ENCODE data around the gene COPS3.

Gene COPS3

DNA sequence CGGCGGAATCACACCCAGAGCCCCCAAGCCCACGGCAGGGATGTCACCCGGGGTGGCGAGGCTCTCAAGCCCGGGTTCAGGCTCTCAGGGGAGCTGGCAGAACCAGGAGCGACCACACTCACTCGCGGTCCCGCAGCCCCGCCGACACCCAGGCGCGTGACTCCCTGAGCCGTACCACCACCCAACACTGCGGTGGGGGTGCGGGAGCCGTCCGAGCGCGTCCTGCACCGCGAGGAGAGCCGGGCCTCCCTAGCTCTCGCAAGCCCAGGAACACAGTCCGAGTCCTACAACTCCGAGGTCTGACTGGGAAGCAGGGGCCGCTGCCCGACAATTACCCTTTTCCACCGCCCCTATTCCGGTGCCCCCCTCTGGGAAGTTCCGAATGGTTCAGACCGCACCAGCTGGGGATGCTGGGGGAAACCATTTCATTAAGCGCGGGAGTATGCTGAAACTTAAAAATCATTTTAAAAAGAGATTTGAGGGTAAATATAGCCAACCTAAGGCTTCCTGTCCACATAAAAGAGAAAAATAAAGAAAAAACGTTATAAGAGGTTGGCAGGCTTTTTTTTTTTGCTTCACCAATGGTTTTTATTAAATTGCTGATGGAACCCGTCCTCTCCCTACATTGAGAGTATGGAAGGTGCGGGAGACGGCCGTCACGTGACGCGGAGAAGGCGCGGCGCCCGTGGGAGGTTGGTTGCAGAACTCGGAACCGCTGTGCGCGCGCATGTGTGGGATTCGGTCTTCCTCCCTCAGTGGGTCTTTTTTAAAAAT, 43.8 kb downstream of the COPS3 start, which contains the start of gene FLCN:
TSS of gene FLCN (minus strand) at position 143 of the 774 bp plus-strand sequence. CDS start 9,031 bp downstream, outside the sequence.
- peak; percentile 80 for DNase-seq

DNA sequence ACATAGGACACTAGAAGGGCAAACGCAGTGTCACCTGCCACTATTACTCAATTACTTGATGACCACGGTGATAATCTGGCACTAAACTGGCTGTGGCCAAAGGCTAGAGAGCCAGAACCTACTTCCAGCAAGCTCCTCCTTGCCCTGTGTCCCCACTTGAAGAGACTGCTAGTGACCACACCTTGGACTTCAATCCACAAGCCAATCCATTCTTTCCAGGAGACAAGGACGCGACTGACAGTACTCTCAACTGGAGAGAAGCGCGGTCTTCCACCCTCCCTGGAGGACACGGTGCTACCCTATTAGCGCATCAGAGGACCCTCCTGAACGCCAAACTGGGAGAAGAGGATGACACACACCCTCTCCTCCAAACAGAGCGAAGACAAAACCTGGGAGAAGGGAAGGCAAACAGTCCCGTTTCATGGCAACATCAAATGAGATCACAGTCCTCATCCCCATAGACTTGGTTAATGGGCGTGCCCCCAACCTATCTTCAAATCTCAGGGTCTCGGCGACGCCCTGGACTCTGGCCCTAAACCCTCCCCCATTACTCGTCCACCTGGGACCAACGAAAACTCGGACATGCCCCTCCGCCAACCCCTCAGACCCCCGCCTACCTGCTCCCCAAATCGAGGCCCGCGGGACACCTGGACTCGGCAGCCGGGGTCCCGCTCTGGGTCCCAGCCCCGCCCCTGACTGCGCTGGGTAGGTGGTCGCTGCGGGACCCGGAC, 44.6 kb downstream of the COPS3 start:
- DNase-seq, result no peak

DNA sequence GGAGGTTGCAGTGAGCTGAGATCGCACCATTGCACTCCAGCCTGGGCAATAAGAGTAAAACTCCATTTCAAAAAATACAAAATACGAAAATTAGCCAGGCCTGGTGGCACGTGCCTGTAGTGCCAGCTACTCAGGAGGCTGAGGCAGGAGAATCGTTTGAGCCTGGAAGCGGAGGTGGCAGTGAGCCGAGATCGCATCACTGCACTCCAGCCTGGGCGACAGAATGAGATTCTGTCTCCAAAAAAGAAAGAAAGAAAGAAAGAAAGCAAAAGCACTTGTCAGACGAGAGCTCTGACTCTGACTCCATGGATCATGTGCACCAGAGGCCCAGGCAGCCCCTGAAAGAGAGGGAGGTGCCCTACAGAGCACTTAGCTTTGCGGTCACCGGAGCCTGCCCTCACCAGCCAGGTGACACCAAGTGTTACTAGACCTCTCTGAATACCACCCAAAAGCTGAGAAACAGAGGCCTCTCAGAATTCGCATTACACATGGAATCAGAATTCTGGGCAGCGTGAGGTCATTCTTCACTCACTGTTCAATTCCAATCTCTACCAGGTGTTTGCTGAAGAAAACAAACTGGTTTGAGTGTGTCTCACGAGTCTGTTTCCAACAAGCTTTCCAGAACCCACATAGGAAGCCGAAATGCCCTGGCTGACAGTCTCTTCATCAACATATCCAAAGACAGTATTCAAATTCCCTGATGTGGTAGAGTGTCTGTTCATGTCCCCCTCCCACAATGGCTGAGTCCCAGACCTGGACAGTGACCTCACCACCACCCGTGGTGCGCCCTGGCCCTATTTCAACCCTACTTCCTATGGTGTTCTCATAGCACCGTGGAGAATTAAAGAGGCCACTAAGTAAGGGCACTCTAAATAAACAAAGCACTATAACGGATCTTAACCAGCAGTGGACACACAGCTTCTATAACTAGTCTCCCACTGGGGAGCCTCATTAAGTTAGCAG, 45.6 kb downstream of the COPS3 start:
- DNase-seq, result no peak

DNA sequence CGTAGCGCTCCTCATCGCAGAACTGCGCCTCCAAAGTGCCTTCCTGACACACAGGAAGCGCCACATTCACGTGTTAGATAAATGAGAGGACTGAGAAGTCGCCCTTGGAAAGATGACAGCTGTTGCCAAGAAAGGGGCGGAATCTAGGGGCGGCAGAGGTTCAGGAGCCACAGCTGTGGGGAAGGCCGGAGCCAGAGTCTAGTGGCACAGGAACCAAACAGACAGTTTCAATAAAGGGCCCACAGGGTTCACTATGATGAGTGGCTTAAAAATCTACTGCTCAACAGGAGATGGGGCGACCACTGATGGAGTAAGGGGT, 48.8 kb downstream of the COPS3 start:
- no peak for DNase-seq

DNA sequence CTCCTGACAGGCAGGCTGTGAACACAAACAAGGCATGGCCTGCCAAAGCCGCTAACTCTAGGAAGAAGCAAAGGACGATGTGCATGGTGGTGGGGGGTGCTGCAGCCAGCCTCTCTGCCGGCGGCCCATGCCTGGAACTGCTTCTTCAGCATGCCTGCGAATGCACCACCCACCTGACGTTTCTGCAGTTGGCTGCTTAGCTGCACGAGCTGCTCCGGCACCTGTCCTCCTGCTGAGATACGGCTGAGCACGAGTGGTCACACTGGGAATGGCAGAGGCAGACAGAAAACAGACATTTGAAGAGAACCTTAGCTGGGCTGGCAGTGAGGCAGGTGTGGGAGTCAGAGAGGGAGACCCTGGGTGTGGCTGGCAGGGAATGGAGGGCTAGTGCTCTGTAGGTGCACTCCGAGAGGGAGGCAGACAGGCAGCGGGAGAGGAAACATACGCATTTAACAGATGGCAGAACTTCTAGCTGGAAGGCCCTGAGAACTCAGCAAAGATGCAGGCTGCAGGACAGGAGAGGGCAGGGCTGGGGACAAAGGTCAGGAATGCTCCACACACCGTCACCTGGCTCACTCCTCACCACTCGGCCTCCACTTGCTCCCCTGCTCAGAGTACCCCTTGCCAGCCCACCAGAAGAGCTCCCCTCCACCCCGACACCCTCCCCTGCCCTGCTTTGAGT, 49.3 kb downstream of the COPS3 start:
- DNase-seq, result no peak

DNA sequence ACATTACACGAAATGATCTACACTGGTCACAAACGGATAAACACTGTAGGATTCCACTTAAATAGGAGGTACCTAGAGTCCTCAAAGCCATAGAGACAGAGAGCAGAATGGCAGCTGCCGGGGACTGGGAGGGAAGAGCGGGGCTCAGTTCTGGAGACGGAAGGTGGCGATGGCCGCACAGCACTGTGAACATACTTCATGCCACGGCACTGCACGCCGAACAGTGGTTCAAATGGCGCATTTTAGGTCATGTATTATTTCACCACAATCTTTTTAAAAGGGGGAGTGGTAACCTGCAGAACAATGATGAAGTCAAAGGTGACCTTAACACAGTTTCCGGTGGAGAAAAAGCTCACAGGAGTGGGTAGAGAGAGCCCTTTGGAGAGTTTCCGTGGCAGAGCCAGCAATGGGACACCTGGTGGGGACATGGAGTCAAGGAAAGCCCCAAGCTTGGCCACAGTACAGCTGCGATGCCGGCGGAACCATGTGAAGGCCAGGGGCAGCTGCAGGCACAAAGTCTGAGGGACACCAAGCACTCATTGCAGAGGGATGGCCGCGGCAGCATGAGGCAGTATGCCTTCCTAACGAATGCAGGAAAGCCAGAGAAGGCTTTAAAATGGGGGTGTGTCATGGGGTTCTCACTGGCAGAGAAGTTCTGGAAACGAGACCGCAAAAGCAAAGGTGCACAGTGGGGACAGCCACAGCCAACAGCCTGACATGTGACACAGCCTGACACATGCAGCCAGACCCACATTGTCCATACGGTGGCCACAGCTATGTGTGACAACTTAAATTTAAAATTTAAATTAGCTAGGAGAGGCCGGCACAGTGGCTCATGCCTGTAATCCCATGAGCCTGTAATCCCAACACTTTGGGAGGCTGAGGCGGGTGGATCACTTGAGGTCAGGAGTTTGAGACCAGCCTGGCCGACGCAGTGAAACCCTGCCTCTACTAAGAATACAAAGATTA, 51.3 kb downstream of the COPS3 start:
- DNase-seq, result no peak

DNA sequence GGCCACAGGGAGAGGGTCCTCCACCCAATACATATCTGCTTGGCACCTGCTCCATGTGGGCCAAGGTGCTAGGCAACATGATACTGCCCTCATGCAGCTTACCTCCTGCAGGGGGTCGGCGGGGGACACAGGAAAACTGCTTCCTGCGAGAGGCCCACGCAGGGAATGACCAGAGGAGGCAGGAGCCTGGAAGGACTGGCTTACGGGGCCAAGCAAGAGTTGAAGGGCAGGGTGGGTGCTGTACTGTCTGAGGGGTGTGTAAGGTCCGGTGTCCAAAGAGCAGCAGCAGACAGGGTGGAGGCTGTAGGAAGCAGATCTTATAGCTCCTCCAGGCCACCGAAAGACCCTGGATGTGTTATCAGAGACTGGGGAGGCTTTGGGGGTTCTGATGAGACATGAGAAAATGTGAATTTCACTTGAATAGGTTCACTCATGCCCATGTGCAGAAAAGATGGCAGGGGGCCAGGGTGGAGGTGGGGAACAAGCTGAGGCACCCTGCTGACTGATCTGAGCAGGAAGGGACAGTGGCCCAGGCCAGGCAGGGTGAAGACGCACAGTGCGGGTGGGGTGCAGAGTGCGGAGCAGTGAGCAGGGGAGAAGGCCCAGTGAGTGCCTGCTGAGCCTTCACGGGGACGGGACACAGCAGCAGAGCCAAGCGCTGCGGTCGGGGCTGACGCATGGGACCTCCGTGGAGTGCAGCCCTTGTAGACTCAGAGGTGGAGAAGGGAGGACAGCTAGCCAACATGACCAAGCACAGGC, 52.3 kb downstream of the COPS3 start:
- DNase-seq, result no peak

DNA sequence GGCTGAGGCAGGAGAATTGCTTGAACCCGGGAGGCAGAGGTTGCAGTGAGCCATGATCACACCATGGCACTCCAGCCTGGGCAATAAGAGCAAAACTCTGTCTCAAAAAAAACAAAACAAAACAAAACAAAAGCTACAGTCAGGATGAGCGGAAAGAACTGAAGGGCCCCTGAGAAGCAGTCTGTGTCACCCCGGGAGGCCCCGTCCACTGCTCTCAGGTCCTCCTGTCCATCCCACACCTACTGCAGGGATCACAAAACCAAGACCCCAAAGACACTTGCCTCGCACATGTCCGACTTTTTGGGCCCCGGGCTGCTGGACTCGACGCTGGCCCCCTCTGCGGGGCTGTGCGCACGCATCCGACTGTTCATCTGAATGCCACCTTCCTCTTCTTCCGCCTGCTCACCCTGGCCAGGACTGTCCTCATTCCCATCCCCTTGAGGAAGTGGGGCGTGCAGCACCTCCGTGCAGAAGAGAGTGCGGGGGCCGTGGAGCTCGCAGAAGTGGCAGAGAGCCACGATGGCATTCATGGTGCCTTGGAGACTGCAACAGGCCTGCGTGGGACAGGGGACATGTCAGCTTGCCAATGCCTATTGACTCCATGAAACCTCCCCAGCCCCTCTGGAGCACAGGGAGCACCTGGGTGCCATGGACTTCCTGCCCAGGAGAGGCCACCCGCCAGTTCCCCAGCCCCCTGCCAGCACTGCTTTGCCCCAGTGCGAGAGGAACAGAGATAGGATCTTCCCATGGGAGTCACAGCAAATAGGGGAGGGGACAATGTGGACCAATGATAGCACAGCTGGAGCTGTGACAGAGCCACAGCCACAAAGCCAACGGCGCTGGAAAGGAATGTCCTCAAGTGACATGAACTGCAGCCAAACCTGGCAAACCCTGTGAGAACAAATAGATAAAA, 53.2 kb downstream of the COPS3 start:
- no peak for DNase-seq

DNA sequence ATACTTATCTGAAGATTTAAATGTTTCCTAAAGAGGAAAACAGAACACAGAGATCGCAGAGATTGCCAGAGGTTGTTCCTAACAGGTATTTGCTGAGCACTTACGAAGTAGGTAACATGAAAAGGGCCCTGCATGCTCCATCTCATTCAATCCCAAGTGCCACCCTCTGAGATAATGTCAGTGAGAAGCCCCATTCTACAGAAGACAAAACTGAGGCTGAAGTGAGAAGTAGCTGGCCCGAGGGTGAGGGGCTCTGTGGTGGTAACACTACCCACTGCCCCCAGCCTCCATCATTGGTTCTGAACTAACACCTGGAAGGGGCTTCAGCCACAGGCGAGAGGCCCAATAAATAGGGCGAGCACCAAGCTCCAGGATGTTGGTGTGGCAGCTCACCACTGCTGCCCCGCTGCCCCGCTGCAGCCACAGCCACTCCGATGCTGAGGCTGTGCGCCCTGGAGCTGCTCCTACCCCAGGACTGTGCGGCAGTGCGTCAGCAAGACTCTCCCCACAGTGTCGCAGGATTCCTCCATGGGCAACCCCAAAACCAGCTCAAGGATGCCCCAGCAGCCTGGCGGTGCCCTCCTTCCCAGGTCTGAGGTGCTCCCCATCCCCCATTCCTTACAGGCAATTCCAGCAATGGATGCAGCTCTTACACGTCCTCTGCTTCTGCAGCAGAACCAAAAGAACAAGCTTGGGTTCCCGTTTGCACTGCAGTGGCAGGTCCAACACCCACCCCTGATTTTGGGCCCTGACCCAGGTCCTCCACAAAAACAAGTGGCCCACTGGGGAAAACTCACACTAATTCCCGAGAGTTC, 54.4 kb downstream of the COPS3 start:
- DNase-seq, result no peak

DNA sequence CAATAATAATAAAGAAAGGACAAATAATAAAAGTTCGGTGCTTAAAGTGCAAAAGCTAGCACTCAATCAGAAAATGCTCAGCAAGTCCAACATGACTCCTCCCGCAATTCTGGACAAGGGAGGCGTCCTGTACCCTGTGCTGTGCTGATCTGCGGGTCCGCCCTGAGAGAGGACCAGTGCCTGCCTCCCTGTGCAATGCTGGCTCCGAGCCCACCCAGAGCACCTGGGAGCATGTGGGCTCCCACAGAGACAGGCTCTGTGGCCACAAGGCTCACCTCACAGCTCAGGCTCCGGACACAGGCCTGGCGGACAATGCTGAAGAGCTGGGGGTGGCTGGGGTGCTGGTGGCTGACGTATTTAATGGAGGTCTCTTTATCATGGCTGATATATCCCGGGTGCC, 55.1 kb downstream of the COPS3 start:
- DNase-seq, result no peak

DNA sequence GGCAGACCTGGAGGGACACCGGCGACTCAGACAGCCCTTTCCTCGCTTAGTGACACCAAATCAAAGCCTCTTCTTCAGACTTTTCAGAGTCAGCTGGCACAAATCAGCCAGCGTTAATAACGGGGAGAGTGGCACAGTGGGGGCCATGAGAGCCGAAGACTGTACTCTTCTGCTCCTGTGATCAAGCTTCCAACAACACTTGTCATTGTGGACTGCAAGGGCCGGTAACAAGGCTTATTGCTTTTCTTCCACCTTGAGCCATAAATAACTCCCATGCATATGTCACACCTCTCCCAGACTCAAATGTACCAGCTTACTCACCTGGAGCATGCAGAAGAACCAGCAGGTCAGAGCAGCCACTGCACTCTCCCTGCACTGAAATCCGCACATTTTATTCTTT, 56.9 kb downstream of the COPS3 start:
- no peak for DNase-seq

DNA sequence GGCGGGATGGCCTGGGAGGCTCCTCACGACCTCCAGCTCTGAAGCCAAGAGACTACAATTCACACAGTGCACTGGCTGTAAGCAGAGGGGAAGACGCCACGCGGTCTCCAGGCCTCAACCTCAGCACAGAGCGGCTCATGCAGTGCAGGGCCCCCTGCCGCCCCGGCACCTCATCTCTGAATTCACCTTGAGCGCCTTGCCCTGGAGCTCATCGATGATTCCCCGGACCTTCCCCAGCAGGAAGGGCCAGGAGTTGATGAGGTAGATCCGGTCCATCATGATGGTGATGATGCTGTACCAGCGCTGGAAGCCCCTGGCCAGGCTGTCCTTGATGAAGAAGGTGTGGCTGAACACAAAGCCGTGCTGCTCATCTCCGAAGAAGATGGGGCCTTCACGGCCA, 57.3 kb downstream of the COPS3 start:
- no peak for DNase-seq

DNA sequence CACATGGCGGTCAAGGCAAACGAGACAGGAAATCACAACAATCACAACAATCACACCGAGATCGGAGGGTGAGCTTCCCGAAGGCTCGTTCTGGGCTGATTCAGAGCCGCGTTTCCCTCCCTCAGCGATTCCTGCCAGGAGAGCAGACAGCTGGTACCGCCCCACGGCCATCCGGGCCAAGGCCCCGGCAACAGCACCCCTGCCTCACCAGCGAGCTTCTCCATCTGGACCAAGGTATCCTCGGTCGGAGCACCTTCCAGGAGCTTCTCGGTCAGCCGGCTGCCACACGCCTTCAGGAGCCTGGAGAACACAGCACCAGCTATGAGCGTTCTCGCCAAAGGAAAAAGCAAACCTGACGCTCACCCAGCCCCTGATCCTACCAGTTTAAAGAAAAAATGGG, 59.7 kb downstream of the COPS3 start:
- no peak for DNase-seq

DNA sequence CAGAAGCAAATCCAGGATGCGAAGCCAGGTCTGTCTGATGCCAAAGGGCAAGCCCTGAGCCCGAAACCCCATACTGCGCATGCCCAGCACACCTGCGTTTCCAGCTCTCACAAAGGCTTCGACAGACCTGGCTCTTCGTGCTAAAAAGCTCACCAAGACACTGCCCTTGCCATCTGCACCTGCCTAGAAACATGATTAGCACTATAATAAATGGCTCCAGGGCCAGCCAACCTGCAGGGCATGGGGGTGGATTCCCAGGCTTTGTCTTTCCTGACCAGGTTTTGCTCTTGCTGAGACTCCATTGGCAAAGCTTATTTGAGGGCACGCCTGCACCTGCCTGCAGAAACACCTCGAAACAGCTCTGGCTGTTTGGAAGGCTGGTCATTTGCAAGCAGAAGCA, 60.5 kb downstream of the COPS3 start:
- DNase-seq, result no peak

DNA sequence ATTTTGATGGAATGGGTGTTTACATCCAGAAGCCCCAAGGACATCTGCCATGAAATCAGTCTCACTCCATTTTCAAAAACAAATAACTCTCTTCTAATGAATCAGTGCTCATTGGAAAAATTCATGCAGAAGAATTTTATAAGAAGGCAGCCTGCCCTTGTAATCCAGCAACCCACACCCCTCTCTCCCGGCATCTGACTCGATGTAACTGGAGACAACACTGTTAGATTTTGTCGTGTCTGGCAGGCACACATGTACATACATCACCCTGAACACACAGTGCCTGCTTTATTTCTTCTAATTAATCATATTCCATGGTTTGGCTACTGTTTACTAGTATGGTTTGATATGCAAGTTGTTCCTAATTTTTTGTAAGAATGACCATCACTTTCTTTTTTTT, 63.1 kb downstream of the COPS3 start:
- DNase-seq, result no peak

DNA sequence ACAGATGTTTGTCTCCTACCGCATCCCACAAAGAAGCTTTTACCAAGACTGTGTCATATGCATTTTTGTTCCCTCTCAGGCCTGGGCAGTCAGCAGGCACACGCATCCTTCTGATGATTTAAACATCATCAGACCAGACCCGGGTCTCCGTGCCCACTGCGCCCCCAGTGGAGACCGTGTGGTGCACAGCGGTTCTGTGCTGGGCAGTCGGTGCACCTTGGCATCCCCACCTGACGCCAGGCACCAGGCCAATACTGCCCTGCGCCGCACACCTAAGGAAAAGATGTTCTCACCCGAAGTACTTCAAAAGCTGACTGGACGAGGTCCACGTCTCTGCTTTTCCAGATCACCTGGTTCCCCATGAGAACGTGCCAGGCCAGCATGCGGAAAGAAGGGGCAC, 64.3 kb downstream of the COPS3 start:
- DNase-seq, result no peak

DNA sequence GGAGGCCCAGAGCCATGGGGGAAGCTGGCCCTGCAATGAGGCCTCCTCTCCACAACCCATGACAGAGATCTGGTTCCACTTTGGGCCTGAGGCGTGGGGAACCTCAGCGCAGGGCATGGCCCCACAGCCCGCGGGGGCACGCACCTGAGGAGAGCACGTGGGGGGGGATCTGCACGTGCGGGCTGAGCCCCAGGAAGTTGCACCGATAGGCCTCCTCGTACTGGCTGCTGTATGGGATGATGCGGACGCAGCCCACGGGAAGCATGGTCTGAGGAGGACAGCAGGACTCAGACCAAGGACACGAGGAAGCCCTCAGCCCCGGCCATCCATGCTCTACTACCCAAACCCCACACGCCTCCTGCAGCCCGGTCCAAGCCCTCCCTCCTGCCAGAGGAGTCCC, 64.8 kb downstream of the COPS3 start:
- no peak for DNase-seq

DNA sequence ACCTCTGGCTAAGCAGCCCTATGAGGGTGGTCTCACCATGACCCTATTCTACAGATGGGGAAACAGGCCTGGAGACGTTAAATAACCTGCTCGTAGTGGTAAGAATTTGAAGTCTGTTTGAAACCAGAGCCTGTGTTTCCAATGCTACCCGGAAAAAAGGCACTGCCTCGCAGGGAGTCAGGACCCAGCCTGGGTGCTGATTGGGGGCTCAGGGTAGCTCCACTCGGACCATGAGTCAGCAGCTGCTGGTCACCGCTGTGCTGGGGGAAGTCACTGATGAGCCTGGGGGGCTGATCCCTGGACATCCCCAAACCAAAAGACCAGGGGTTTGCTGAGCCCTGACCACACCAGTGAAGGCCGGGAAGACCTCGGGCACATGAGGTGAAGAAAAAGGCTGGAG, 65.5 kb downstream of the COPS3 start:
- DNase-seq, result no peak

Measured in T1000 (cell line).